GM19468 (cell line): ENCODE measurements around the gene PRKAR1B.
A peak's percentile ranks its signal among the peaks of the same experiment; 100 is the strongest.

ENCODE experiments used
- ATAC-seq: cut with Tn5 transposase; IDR thresholded peaks from one replicate; pipeline ENCODE4 v1.9.1; 2021; ENCODE audit warnings: mild to moderate bottlenecking, moderate library complexity, moderate number of reproducible peaks; ENCODE audit not compliant: unreplicated experiment; ENCODE audit errors: extremely low read depth

The PRKAR1B gene

GRCh38 chr7:611281-611810 is 115.7 kb downstream of the PRKAR1B start:
- ATAC-seq: no peak

DNA sequence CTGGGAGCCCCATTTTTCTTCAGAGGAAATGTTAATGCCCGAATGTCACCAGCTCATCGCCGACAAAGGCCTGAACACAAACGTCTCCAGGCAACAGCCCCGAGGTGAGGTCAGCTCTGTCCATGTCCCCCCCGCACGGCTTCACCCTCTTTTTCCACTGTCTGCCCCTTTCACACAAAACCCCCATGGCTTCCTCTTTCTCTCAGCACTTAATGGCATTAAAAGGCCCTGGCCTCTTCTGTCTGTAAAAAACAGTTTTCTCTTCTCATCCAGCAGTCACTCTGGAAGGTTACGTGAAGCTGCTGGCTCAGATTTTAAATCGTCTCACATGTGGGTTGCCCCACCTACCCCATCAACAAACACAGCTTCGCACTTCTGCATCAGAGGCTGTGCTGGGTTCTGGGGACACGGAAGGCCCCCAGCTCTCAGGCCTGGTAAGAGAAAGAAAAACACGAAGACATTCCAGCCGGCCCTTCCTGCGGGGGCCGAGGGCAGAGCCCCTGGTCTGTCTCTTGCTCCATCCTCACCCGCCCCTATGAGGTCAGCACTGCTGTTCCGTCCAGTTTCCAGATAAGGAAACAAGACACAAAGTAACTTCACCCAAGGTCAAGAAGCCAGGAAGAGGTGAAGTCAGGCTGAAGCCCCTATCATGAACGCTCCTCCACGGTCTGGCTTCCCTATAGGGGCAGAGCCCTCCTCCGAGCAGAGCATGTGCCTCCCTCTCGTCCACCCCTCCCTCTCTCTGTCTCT is 116.4 kb downstream of the PRKAR1B start:
- no peak for ATAC-seq

GRCh38 chr7:610141-610530 is 116.9 kb downstream of the PRKAR1B start:
- no peak for ATAC-seq

- ATAC-seq: no peak
Observed at GRCh38 chr7:609365-609764, 117.7 kb downstream of the PRKAR1B start.

DNA sequence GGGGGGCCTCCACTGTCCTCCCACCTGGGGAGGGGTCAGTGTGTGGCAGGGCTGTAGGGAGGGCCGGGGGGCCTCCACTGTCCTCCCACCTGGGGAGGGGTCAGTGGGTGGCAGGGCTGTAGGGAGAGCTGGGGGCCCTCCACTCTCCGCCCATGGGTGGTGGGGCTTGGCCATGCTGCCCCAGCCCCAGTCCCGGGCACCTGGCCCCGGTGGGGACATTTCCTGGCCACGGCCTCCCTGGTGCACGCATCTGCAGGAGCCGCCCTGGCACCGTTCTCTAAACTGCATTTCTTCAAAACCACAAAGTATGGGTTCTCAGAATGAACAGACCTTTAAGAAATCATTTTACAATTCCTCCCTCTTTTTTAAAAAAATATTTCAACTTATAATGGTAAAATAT is 118.1 kb downstream of the PRKAR1B start:
- no peak for ATAC-seq

DNA sequence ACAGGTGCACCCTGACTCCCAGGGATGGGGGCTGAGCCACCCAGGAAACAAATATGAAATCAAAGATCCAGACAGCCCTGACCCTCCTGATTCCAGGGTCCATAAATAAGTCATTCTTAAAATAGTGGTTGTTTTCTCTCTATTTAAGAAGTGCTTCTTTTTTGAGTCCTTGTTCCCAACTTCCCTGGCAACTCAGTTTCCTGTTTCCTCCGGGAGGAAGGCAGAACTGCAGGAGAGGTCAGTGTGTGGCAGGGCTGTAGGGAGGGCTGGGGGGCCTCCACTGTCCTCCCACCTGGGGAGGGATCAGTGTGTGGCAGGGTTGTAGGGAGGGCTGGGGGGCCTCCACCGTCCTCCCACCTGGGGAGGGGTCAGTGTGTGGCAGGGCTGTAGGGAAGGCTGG is 118.7 kb downstream of the PRKAR1B start:
- no peak for ATAC-seq

- ATAC-seq: no peak
Observed at GRCh38 chr7:607938-608337, 119.1 kb downstream of the PRKAR1B start.

- no peak for ATAC-seq
Observed at GRCh38 chr7:605661-606450, 121.2 kb downstream of the PRKAR1B start.

- ATAC-seq: no peak
Observed at GRCh38 chr7:604884-605531, 122.1 kb downstream of the PRKAR1B start.

DNA sequence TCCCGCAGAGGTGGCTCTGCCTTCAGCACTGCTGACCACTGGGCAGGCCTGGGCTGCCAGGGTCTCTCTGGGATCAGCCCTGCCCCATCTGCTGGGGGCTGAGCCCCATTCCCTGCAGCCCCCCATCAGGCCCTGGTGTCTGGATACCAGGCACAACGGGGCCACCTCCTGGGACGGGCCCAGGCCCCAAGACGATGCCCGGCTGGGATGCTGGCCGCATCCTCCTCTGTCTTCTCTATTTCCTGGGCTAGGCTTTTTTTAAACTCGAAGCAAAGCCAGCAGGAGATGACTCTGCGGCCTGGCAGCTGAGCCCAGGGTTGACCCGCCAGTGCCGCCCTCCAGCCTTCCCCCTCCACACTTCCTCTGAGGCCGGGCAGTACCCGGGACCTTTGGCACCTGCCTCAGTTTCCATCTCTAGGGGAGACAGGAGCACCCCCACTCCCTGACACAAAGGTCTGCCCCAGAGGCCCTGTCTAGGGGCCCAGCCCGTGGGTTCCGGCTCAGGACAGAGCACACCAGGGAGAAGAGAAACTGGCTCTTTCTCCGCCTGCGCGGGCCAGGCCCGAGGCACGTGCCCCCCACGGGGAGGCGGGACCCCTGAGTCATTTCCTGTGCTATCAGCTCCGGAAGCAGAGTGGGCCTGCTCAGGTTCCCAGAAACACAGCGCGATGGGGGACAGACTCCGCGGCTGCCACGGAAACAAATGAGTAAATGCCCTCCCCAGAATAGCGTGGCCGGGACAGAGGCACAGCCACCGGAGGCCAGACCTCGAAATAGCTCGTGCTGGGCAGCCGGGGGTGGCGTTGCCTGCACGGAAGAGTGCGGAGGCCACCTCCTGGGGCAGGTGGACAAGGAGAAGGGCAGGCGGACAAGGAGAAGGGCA is 122.8 kb downstream of the PRKAR1B start:
- peak; percentile 80 for ATAC-seq

DNA sequence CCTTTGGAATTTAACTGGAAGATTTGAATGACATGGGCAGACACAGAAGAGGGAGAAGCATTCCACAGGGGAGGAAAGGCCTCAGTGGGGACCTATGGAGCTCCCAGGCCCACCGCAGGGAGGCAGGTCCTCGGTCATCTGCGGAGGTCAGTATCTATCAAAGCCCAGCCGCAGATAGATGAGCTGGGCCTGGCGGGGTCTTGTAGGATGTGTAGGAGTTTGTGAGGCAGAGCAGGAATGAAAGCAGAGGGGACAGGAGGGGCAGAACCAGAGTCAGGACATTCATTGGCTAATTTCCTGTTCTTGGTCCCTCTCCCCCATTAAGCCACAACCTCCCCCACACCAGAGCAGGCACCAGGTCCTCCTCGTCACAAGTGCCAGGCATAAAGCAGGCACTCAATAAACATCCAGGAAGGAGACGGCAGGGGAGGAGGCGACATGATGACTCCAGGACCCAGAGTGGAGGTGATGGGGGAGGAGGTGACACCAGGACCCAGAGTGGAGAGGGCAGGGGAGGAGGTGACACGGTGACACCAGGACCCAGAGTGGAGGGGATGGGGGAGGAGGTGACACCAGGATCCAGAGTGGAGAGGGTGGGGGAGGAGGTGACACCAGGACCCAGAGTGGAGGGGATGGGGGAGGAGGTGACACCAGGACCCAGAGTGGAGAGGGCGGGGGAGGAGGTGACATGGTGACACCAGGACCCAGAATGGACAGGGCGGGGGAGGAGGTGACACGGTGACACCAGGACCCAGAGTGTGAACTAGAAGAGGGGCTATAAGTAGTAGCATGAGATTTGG is 123.7 kb downstream of the PRKAR1B start:
- ATAC-seq: no peak

GRCh38 chr7:602341-603141 is 124.5 kb downstream of the PRKAR1B start:
- ATAC-seq: no peak

- ATAC-seq: no peak
Observed at GRCh38 chr7:601595-602340, 125.3 kb downstream of the PRKAR1B start.

GRCh38 chr7:601036-601594 is 126.0 kb downstream of the PRKAR1B start:
- ATAC-seq: no peak

DNA sequence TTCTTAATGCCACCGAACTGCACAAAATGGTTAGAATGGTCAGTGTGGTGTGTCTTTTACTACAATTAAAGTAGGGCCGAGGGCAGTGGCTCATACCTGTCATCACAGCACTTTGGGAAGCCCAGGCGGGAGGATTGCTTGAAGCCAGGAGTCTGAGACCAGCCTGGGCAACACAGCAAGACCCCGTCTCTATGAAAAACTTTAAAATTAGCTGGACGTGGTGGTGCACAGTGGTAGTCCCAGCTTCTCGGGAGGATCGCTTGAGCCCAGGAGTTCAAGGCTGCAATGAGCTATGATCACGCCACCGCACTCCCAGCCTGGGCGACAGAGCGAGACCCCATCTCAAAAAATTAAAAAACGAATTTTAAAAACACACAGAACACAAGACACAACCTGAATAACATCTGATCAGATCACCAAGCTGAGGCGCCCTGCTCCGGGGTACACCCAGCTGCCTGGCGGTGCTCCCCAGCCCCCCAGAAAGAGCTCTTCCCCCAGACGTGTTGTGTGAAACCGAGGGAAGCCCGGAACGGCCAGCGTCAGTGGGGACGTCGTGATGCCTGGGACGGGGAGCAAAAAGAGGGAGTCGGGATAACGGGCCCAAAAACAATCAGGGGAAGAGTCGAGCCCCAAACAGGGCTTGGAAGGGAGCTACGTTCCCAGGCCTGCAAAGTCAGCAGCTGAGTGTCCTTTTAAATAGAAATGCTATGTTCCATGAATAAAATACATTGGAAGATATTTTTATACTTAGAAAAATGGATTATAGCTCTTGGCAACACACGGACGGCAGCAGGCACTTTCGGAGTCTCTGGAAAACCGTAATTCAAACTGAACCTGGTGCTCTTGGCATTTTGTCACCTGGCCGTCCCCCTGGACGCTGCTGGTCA is 126.7 kb downstream of the PRKAR1B start:
- ATAC-seq: no peak

DNA sequence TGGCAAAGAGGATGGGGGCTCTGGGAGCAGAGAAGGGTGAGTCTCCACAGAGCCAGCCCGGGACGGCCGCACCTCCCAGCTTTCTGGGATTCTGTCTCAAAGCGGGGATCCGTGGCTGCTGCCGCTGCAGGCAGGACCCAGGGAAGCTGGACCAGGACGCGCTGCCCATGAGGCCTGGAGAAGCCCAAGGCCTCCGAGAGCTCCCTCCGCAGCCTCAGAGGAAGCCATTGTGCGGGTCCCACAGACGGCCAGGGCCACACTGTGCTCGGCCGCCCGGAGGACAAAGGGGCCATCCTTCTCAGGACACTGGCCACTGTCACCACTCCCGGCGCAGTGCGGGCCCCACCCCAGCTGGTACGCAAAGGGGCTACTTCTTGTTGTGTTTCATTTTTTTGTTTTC is 128.2 kb downstream of the PRKAR1B start:
- no peak for ATAC-seq
